SK-N-SH treated with all-trans-retinoic acid at 6 μM for 48 hours (cell line): Measurements from ENCODE around the gene CSRNP2.

Experiments used
- ARNTL ChIP-seq: fragments of 450-650 bp; formaldehyde crosslinking; IDR thresholded peaks from 2 replicates; pipeline ENCODE4 v1.5.0; 2020; ENCODE audit warnings: low read depth, mild to moderate bottlenecking, moderate library complexity, borderline replicate concordance
- CREB5 ChIP-seq: fragments of 250-450 bp; sonication (Bioruptor Pico); IDR thresholded peaks from 2 replicates; pipeline ENCODE4 v1.5.1; 2020; ENCODE audit warnings: low read depth, mild to moderate bottlenecking, moderate library complexity
- CSRNP3 ChIP-seq: fragments of 250-450 bp; sonication (Bioruptor Pico); IDR thresholded peaks from 2 replicates; pipeline ENCODE4 v1.5.1; 2021; ENCODE audit warnings: mild to moderate bottlenecking, moderate library complexity
- ESRRG ChIP-seq: fragments of 250-450 bp; sonication (Bioruptor Pico); IDR thresholded peaks from 2 replicates; pipeline ENCODE4 v1.6.1; 2021; ENCODE audit warnings: mild to moderate bottlenecking
- PPARA ChIP-seq: fragments of 250-450 bp; sonication (Bioruptor Pico); IDR thresholded peaks from 2 replicates; pipeline ENCODE4 v1.5.0; 2020; ENCODE audit warnings: mild to moderate bottlenecking, borderline replicate concordance
- TOX ChIP-seq: fragments of 250-450 bp; sonication (Bioruptor Pico); IDR thresholded peaks from 2 replicates; pipeline ENCODE4 v1.8.0; 2021; ENCODE audit warnings: mild to moderate bottlenecking, moderate library complexity, borderline replicate concordance
- ZFP3 ChIP-seq: fragments of 250-450 bp; sonication (Bioruptor Pico); IDR thresholded peaks from 2 replicates; pipeline ENCODE4 v1.5.0; 2020; ENCODE audit warnings: mild to moderate bottlenecking, moderate library complexity
- ZFP30 ChIP-seq: fragments of 450-650 bp; formaldehyde crosslinking; IDR thresholded peaks from 2 replicates; pipeline ENCODE4 v1.5.0; 2022; ENCODE audit warnings: mild to moderate bottlenecking, moderate library complexity
- ZNF70 ChIP-seq: fragments of 450-650 bp; formaldehyde crosslinking; IDR thresholded peaks from 2 replicates; pipeline ENCODE4 v1.5.0; 2020; ENCODE audit warnings: mild to moderate bottlenecking, moderate library complexity

- TF ChIP-seq CREB5 = no peak
- TF ChIP-seq ZFP3 = no peak
- no peak for TF ChIP-seq ZNF70 (CRISPR knock-in tag)
- TF ChIP-seq ESRRG (CRISPR knock-in tag) = no peak
- TF ChIP-seq ZFP30 (CRISPR knock-in tag) = no peak
- no peak for TF ChIP-seq PPARA (CRISPR knock-in tag)
- no peak for TF ChIP-seq CSRNP3 (CRISPR knock-in tag)
- TF ChIP-seq ARNTL (CRISPR knock-in tag) = no peak
- no peak for TF ChIP-seq TOX (CRISPR knock-in tag)
Observed at GRCh38 chr12:51028126-51028812, 55.1 kb downstream of the CSRNP2 start.
